ENCODE results near the gene PARD3. TPM values are rescaled to one million over a fixed set of nuclear protein-coding genes. Genes with fewer than 3 reads are reported as not detected.

The PARD3 gene
- total RNA-seq, 2 experiments from 2014 or later: 0.53 to 0.71 TPM

GRCh38 chr10:34372509-34372908, 442.6 kb downstream of the PARD3 start:
- Mint-ChIP-seq H3K4me3 (no peak overlapping the region), H3K27ac (no peak overlapping the region), H3K9me3 (no peaks in the 10 kb centered on the region), H3K27me3 (no peaks in the 10 kb centered on the region), H3K4me1 (ENCODE audit: low read depth) (no peaks in the 10 kb centered on the region), H3K36me3 (ENCODE audit: low read depth) (no peaks in the 10 kb centered on the region)
- Histone ChIP-seq H3K9me3 (ENCODE audit: control insufficient read depth in 1 of 2, insufficient read depth in 1 of 2, low read length in 2 of 2) (peaks cover 0 to 8% of the 10 kb centered on the region in 2 experiments), H3K4me1 (ENCODE audit: insufficient read depth, low read length) (no peaks in the 10 kb centered on the region), H3K27ac (ENCODE audit: low read depth in 1 of 2, low read length in 2 of 2) (no peak overlapping the region), H3K36me3 (ENCODE audit: insufficient read depth, low read length) (no peaks in the 10 kb centered on the region), H3K27me3 (ENCODE audit: control insufficient read depth in 1 of 2, insufficient read depth in 2 of 2, low read length in 2 of 2) (no peaks in the 10 kb centered on the region), H3K4me3 (ENCODE audit: low read length) (no peak overlapping the region)
- ATAC-seq (ENCODE audit: poor library complexity) (no peak), DNase-seq (no peak)
- ChIA-PET CTCF (no interaction called here), POLR2A (no interaction called here)
- intact Hi-C loops (cut with DNase I, micrococcal nuclease): no loop called here
- no peak for TF ChIP-seq CTCF (IDR thresholded peaks at IDR 0.05)

GRCh38 chr10:34370126-34370525, 445.0 kb downstream of the PARD3 start:
- Mint-ChIP-seq H3K4me3 (no peak overlapping the region), H3K9me3 (no peaks in the 10 kb centered on the region), H3K4me1 (ENCODE audit: low read depth) (no peaks in the 10 kb centered on the region), H3K27ac (no peak overlapping the region), H3K27me3 (no peaks in the 10 kb centered on the region), H3K36me3 (ENCODE audit: low read depth) (no peaks in the 10 kb centered on the region)
- peaks cover 0 to 11% of the 10 kb centered on the region in 2 experiments for H3K9me3 ChIP-seq (ENCODE audit: control insufficient read depth in 1 of 2, insufficient read depth in 1 of 2, low read length in 2 of 2)
- H3K4me3 ChIP-seq (ENCODE audit: low read length): no peak overlapping the region
- TF ChIP-seq CTCF (IDR thresholded peaks at IDR 0.05): no peak
- intact Hi-C loops (cut with DNase I, micrococcal nuclease): no loop called here
- DNase-seq (no peak), ATAC-seq (ENCODE audit: poor library complexity) (no peak)
- no peaks in the 10 kb centered on the region for H3K27me3 ChIP-seq (ENCODE audit: control insufficient read depth in 1 of 2, insufficient read depth in 2 of 2, low read length in 2 of 2)
- CTCF ChIA-PET: no interaction called here
- no peaks in the 10 kb centered on the region for H3K36me3 ChIP-seq (ENCODE audit: insufficient read depth, low read length)
- POLR2A ChIA-PET: no interaction called here
- H3K27ac ChIP-seq (ENCODE audit: low read depth in 1 of 2, low read length in 2 of 2): no peak overlapping the region
- H3K4me1 ChIP-seq (ENCODE audit: insufficient read depth, low read length): no peaks in the 10 kb centered on the region

GRCh38 chr10:34369120-34369519, 446.0 kb downstream of the PARD3 start:
- Mint-ChIP-seq H3K27ac (no peak overlapping the region), H3K4me1 (ENCODE audit: low read depth) (no peaks in the 10 kb centered on the region), H3K9me3 (no peaks in the 10 kb centered on the region), H3K27me3 (no peaks in the 10 kb centered on the region), H3K4me3 (no peak overlapping the region), H3K36me3 (ENCODE audit: low read depth) (no peaks in the 10 kb centered on the region)
- DNase-seq: no peak
- H3K36me3 ChIP-seq (ENCODE audit: insufficient read depth, low read length): no peaks in the 10 kb centered on the region
- intact Hi-C loops (cut with DNase I, micrococcal nuclease): no loop called here
- no peaks in the 10 kb centered on the region for H3K27me3 ChIP-seq (ENCODE audit: control insufficient read depth in 1 of 2, insufficient read depth in 2 of 2, low read length in 2 of 2)
- H3K9me3 ChIP-seq (ENCODE audit: control insufficient read depth in 1 of 2, insufficient read depth in 1 of 2, low read length in 2 of 2): peaks cover 0 to 11% of the 10 kb centered on the region in 2 experiments
- no peak for TF ChIP-seq CTCF (IDR thresholded peaks at IDR 0.05)
- ChIA-PET CTCF (interaction anchor here (1.4 kb wide), 1 partner anchor 28 kb away, joined by 3 read pairs; no protein-coding TSS in a partner anchor), POLR2A (no interaction called here)
- no peak overlapping the region for H3K27ac ChIP-seq (ENCODE audit: low read depth in 1 of 2, low read length in 2 of 2)
- no peak overlapping the region for H3K4me3 ChIP-seq (ENCODE audit: low read length)
- H3K4me1 ChIP-seq (ENCODE audit: insufficient read depth, low read length): no peaks in the 10 kb centered on the region
- ATAC-seq (ENCODE audit: poor library complexity): no peak
